SKM-1 treated with dmso at 0.1 percent for 144 hours (cell line): Measurements from ENCODE around the gene CDK7.
A peak's percentile ranks its signal among the peaks of the same experiment; 100 is the strongest.

Experiments used
- DNase-seq: peaks from one replicate; lab custom pipeline; 2025; ENCODE audit not compliant: unreplicated experiment; lab: John Stamatoyannopoulos, UW

Gene CDK7

DNA sequence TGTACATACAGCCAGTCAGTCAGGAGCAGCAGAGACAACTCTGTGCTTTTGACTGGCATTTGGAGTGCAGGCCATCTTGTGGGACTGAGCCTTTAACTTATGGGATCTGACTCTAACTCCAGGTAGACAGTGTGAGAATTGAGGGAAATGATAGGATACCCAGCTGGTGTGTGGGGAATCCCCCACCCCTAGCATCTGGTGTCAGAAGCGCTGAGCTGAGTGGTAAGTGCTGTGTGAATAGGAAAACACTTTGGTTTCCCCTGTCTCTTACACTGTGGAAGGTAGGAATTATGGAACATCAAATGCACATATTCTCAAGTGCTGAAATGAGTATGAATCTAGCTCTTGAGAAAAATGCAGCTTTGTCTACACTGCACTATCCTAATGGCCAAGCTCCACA, 54.0 kb downstream of the CDK7 start:
- no peak for DNase-seq

DNA sequence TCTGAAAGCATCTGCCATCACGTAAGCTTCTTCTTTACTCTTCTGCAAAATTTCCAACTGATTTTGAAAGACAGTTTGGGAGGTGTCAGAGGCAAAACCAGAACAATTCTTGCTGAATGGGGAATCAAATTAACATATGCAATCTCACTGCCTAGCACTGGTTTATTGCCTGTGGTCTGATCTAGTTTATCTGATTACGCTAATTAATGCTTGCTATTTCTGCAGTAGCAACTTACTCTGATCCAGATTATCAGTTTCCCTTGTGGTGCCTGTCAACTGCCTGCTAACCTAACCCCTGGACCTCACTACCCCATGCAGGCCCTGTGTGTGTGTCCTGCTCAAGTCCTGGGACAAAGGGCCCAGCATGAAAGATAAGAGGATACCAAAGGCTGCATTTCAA, 57.6 kb downstream of the CDK7 start:
- no peak for DNase-seq

DNA sequence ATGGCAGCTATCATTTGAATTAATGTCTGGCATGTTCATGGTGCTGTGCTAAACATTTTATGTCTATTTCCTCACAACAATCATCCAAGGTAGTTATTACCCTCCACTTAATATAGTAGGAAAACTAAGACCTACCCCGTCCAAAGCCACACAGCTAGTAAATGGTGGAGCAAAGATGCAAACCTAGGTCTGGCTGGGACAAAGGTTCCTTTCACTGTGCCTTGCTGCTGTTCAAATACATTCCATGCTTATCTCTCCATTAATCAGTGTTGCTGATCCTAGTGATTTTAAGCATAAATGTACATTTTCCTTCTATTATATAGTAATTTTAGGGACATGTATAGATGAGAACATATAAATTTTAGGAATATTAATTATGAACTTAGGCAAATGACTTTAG, 59.2 kb downstream of the CDK7 start:
- no peak for DNase-seq

DNA sequence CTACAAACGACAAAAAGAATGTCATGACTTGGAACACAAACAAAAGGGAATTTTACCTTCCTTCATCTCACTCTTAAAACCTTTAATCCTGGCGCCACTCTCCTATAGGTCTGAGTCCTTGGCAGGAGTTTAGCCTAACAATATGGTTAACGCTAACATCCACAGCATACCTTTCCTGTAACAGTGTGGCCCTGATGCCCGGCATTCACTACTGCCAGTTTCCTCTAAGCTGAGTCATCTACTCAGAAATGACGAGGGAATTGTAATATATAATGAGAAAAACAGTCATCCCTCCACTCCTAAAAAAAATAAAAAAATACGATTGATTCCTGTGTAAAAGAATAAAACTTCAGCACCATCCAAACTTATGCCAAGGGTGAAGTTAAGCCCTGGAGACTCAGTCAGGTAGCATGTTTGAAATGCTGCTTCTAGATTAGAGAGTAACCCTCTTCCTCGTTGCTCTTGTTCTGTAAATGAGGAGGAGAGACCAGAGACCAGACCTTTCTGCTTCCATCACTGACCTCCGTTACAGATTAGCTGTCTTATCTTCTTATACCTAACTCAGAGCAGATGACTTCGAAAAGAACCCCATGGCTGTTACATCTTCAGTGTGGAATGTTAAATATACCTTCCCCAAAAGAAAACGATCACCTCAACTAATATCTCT, 60.5 kb downstream of the CDK7 start:
- peak; percentile 45 for DNase-seq

DNA sequence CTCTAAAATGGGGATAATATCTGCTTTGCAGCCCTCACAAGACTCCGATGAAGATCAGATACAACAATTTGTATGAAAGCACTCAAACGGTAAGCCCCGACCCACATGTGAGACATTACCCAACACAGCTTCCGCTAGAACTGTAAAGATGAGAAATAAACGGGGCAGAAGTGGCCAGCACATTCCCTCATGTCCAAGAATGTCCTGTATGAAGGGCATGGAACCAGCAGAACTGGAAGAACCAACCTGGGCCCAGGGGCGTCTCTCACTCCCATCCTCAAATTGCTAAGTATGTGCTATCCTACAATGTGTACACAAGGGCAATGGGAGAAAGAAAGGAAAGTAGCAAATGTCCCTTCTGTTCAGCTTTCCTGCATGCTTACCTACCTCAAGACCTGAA, 64.9 kb downstream of the CDK7 start:
- no peak for DNase-seq

DNA sequence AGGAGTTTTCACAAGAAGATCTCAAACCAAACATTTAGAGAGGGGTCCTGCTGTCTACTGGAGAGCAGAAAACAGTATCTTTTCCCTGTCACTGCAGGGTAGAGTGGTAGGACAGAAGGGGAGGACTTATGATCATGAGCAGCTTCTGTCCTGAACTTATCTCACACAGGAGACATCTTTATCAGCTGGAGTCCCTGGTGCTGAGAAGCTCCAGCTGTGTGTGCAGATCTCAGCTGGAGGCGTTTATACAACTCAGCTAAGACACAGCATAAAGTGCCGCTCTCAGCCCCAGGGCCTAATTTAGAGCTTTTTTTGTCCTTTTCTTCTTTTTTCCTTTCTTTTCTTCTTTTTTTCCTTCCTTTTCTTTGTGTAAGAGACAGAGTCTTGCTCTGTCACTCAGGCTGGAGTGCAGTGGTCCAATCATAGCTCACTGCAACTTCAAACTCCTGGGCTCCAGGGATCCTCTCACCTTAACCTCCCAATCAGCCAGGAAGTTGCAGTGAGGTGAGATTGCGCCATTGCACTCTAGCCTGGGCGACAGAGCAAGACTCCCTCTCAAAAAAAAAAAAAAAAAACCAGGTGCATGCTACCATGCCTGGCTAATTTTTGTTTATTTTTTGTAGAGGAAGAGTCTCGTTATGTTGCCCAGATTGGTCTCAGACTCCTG, 66.0 kb downstream of the CDK7 start:
- DNase-seq = no peak

DNA sequence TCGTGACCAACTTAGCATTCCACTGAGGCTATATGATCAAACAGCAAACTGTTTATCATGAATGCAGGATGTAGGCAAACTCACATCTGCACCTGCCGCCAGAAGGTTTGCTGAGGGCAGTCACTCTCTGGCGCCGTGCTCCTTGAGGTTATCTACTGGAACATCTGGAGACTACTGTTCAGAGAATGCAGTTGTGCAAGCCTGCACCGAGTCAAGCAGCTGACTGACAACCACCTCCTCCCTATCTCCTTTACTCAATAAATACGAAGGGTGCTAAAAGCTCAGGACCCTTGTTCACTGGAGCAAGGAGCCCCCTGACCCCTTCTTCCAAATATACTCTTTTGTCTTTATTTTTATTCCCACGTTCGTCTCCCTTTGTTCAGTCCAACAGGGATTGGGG, 70.8 kb downstream of the CDK7 start:
- no peak for DNase-seq

DNA sequence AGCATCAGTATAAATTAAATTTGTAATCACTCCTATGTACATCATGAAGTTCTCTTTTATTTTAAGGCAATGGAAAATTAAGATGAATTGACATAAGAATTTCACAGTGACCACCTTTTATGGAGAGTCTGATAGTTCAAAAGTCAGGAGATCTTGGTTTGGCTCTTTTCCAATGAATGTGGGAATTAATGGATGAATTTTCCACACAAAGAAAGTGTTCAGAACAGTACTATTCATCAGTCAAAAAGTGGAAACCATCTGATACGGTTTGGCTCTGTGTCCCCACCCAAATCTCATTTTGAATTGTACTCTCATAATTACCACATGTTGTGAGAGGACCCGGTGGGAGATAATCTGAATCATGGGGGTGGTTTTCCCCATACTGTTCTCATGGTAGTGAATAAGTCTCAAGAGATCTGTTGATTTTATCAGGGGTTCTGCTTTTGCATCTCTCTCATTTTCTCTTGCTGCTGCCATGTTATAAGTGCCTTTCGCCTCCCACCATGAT, 73.4 kb downstream of the CDK7 start:
- no peak for DNase-seq

DNA sequence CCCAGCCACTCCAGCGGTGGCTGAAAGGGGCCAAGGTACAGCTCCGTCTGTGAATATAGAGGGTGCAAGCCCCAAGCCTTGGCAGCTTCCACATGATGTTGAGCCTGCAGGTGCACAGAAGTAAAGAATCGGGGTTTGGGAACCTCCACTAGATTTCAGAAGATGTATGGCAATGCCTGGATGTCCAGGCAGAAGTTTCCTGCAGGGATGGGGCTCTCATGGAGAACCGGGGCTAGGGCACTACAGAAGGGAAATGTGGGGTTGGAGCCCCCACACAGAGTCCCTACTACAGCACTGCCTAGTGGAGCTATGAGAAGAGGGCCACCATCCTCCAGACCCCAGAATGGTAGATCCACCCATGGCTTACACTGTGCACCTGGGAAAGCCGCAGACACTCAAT, 74.7 kb downstream of the CDK7 start:
- DNase-seq = no peak

DNA sequence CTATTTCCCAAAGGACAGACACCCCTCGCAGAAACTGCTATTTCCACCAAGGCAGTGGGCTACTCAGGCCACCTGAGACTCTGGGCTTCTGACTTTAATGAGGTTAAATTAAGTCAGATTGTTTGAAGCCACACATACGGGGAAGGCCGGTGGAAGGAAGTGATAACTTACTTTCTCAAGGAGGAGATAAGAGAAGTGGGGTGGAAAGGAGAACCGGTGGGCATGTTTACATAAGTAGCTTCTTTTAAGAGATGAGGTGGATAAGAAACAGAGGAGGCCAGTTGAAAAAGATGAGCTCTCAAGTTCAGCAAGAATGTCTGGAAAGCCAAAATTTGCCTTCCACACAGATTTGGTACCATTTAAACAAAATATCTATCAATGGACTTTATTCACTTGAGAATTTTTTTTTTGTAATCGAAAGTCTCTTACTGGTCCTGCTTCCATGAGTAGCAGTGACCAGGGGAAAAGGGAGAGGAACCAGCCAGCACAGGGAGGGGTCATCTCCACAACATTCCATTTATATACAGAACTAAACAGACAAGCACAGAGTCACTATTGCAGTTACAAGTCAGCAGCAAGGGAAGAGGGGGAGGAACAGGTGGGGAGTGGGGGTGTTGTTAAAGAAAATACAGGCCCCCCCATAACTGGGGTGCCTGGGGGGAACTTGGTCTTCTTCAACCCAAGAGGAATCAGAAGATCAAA, 77.9 kb downstream of the CDK7 start:
- DNase-seq = no peak

DNA sequence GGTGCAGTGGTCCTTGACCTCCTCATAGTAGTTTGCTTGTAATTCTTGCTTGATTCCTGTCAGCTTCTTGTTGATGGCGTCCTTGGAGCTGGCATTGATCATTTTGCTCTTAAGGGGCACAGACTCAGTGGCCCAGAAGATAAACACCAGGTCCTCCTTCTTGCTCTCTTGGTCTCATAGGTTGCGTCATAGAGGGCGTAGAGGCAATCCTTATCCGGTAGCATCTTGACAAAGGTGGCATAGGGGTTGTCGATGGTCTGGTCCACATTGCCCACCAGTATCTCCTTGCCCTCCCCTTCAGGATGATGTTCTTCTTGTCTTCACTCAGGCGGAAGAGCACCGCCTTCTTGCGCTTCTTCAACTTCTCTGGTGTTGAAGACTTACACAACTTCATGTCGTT, 78.7 kb downstream of the CDK7 start:
- no peak for DNase-seq

DNA sequence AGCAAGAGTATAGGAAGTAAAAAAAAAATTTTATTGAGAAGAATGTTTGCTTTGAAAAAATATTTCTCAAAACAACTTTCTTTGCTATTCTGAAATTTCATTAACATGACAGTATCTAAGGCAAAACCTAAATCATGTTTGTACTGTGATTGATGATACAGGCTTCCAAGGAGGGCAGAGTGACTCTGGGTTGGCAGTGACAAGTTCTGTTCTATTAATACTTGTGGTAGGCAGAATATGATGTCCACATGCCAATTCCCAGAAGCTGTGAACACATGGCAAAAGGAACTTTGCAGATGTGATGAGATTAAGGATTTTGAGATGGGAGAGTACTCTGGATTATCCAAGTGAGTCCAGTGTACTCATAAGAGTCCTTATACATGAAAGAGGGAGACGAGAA, 81.3 kb downstream of the CDK7 start:
- DNase-seq = no peak

DNA sequence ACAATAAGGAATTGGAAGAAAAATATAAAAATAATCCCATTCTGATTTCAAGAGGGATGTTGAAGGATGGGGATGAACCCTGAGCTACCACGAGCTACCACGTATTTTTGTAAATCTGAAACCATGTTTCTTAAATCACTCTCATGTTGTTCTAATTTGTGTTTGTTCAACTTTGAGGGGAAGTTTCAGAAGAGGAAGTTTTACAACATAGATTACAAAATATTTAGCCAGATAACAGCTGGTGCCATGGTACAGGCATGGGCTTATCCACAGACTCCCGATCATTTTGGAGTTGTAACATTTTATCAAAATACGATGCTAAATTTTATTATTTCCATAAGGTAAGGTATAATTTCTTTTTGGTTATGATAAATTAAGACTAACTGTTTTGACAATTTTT, 82.7 kb downstream of the CDK7 start:
- peak; percentile 7 for DNase-seq

DNA sequence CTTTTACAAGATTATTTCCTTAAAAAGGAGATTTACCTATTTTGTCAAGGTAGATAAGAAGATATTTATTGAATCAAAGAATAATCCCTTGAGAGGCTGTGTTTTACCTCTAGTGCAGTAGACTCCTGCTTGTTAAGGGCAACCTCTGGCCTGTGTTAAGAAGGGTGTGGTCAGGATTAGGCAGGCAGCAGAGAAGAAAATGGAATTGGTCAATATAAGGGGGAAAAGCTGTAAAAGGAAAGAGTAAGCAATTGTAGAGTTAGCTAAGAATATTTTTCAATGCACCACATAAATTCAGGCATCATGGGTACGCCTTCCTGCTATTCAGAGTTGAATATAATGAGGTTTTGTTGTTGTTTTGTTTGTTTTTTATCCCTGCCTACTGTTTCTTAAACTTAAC, 91.7 kb downstream of the CDK7 start:
- DNase-seq = no peak
